H1 (cell line): ENCODE results near the gene TNS1. TPM values are rescaled to one million over a fixed set of nuclear protein-coding genes. Genes with fewer than 3 reads are reported as not detected.

ENCODE experiments used
- CTCF ChIA-PET: fragments of 300-600 bp; sonication (Branson Sonifier 250); formaldehyde crosslinking; loops from one replicate; lab custom pipeline; 2021; ENCODE audit not compliant: partially characterized antibody; lab: Charles Lee
- POLR2A ChIA-PET: fragments of 300-600 bp; sonication (Branson Sonifier 250); formaldehyde crosslinking; loops from one replicate; lab custom pipeline; 2021; ENCODE audit warnings: inconsistent platforms; ENCODE audit not compliant: partially characterized antibody; lab: Charles Lee
- DNase-seq, 2 experiments: peaks; one replicate each; pipeline versions ENCODE4 v3.0.0 to v3.0.0-alpha.2; 2010 to 2022; ENCODE audit warnings: low spot score in 2 of 2, low read depth in 1 of 2, mixed read lengths in 1 of 2
- FAIRE-seq: peaks from 2 replicates; lab custom pipeline; 2011; peaks lifted over from hg19 to GRCh38; lab: Jason Lieb, UNC
- H2AFZ ChIP-seq: 2 replicates; pipeline ENCODE4 v1.8.1; 2012; ENCODE audit warnings: low read length, inconsistent platforms
- H2AK5ac ChIP-seq: 2 replicates; pipeline ENCODE4 v1.6.1; 2013; ENCODE audit warnings: low read depth, low read length
- H2BK120ac ChIP-seq: replicated peaks from 2 replicates; pipeline ENCODE3; 2013; ENCODE audit warnings: low read depth, low read length, inconsistent platforms
- H2BK12ac ChIP-seq: 2 replicates; pipeline ENCODE4 v1.6.1; 2013; ENCODE audit warnings: low read depth, low read length
- H2BK15ac ChIP-seq: 2 replicates; pipeline ENCODE4 v1.6.1; 2013; ENCODE audit warnings: low read length
- H2BK20ac ChIP-seq: 2 replicates; pipeline ENCODE4 v1.6.1; 2013; ENCODE audit warnings: low read length
- H2BK5ac ChIP-seq: 2 replicates; pipeline ENCODE4 v1.6.1; 2013; ENCODE audit warnings: low read depth, low read length
- H3K14ac ChIP-seq: 2 replicates; pipeline ENCODE4 v1.6.1; 2013; ENCODE audit warnings: inconsistent platforms; ENCODE audit not compliant: insufficient read length
- H3K18ac ChIP-seq: 2 replicates; pipeline ENCODE4 v1.6.1; 2013; ENCODE audit warnings: low read length; ENCODE audit errors: extremely low read depth
- H3K23ac ChIP-seq: 2 replicates; pipeline ENCODE4 v1.6.1; 2013; ENCODE audit warnings: inconsistent platforms; ENCODE audit not compliant: insufficient read length
- H3K23me2 ChIP-seq: 2 replicates; pipeline ENCODE4 v1.6.1; 2013; ENCODE audit warnings: low read depth, low read length
- H3K27ac ChIP-seq: 2 replicates; pipeline ENCODE4 v1.6.1; 2011; ENCODE audit warnings: low read depth, low read length, inconsistent platforms
- H3K27me3 ChIP-seq, 4 experiments: replicated peaks in 1 of 4; 1 replicate in 1 of 4; 2 replicates in 3 of 4; pipeline versions ENCODE4 v1.6.1 to v1.8.1; 2011 to 2013; ENCODE audit warnings: low read length in 3 of 4, mild to moderate bottlenecking in 3 of 4, inconsistent platforms in 2 of 4, mixed read lengths in 2 of 4, moderate library complexity in 1 of 4; ENCODE audit not compliant: control insufficient read depth in 3 of 4, insufficient read depth in 3 of 4; ENCODE audit errors: extremely low read depth in 1 of 4
- H3K36me3 ChIP-seq, 4 experiments: 2 replicates each; pipeline versions ENCODE4 v1.6.1 to v1.8.1; 2011 to 2013; ENCODE audit warnings: mild to moderate bottlenecking in 4 of 4, low read length in 3 of 4, moderate library complexity in 2 of 4, control low read depth in 1 of 4, inconsistent platforms in 1 of 4; ENCODE audit not compliant: insufficient read depth in 4 of 4, control insufficient read depth in 2 of 4
- H3K4ac ChIP-seq: replicated peaks from 2 replicates; pipeline ENCODE3; 2013; ENCODE audit warnings: low read length, low read depth, mixed read lengths, inconsistent platforms; ENCODE audit not compliant: insufficient read length
- H3K4me1 ChIP-seq, 4 experiments: replicated peaks in 1 of 4; 1 replicate in 1 of 4; 2 replicates in 3 of 4; pipeline versions ENCODE4 v1.6.1 to v1.8.1; 2011 to 2013; ENCODE audit warnings: low read length in 3 of 4, inconsistent platforms in 2 of 4, mixed read lengths in 1 of 4; ENCODE audit not compliant: insufficient read depth in 4 of 4, control insufficient read depth in 3 of 4
- H3K4me2 ChIP-seq, 2 experiments: 2 replicates each; pipeline versions ENCODE4 v1.6.1 to v1.8.1; 2011 to 2013; ENCODE audit warnings: low read depth in 2 of 2, low read length in 2 of 2, control low read depth in 1 of 2, inconsistent platforms in 1 of 2, mild to moderate bottlenecking in 1 of 2; ENCODE audit not compliant: insufficient read depth in 1 of 2
- H3K4me3 ChIP-seq, 4 experiments: fragments of 200-600, 300-600 bp in 1 of 4; sonication (generic), shearing (Covaris generic), sonication (Bioruptor Twin) in 1 of 4; 2 replicates each; pipeline versions ENCODE4 v1.5.1 to v1.8.1; 2011 to 2016; ENCODE audit warnings: low read length in 4 of 4, low read depth in 3 of 4, control low read depth in 2 of 4, inconsistent platforms in 2 of 4, mild to moderate bottlenecking in 2 of 4, mixed read lengths in 1 of 4, moderate library complexity in 1 of 4; ENCODE audit not compliant: insufficient read depth in 2 of 4; ENCODE audit errors: extremely low read depth in 1 of 4
- H3K56ac ChIP-seq: replicated peaks from 2 replicates; pipeline ENCODE3; 2013; ENCODE audit warnings: low read depth, mild to moderate bottlenecking, mixed read lengths, low read length, inconsistent platforms; ENCODE audit not compliant: insufficient read length
- H3K79me1 ChIP-seq: 2 replicates; pipeline ENCODE4 v1.6.1; 2013; ENCODE audit warnings: low read depth, low read length, control low read depth
- H3K79me2 ChIP-seq, 2 experiments: 2 replicates each; pipeline versions ENCODE4 v1.6.1 to v1.8.1; 2012 to 2013; ENCODE audit warnings: low read length in 2 of 2, mild to moderate bottlenecking in 2 of 2, inconsistent platforms in 1 of 2; ENCODE audit not compliant: insufficient read depth in 2 of 2, control insufficient read depth in 1 of 2
- H3K9ac ChIP-seq, 4 experiments: replicated peaks in 1 of 4; 1 replicate in 1 of 4; 2 replicates in 3 of 4; pipeline versions ENCODE4 v1.6.1 to v1.8.1; 2011 to 2013; ENCODE audit warnings: low read depth in 3 of 4, low read length in 3 of 4, control low read depth in 2 of 4, mild to moderate bottlenecking in 2 of 4, moderate library complexity in 2 of 4, inconsistent platforms in 1 of 4; ENCODE audit errors: extremely low read depth in 1 of 4
- H3K9me3 ChIP-seq, 2 experiments: 2 replicates each; pipeline versions ENCODE4 v1.6.1 to v1.8.1; 2012 to 2013; ENCODE audit warnings: mild to moderate bottlenecking in 2 of 2, moderate library complexity in 2 of 2, control low read depth in 1 of 2, inconsistent platforms in 1 of 2, low read depth in 1 of 2, low read length in 1 of 2, mixed read lengths in 1 of 2; ENCODE audit not compliant: insufficient read depth in 2 of 2
- H4K20me1 ChIP-seq, 2 experiments: replicated peaks in 1 of 2; 2 replicates each; pipeline versions ENCODE3 to v1.8.1; 2011 to 2013; ENCODE audit warnings: inconsistent platforms in 2 of 2, low read length in 2 of 2, mild to moderate bottlenecking in 1 of 2; ENCODE audit not compliant: insufficient read depth in 2 of 2, control insufficient read depth in 1 of 2
- H4K5ac ChIP-seq: 2 replicates; pipeline ENCODE4 v1.6.1; 2013; ENCODE audit warnings: low read length, low read depth, mixed read lengths, inconsistent platforms; ENCODE audit not compliant: insufficient read length
- H4K8ac ChIP-seq: 2 replicates; pipeline ENCODE4 v1.8.0; 2013; ENCODE audit warnings: mild to moderate bottlenecking, moderate library complexity, low read length, inconsistent platforms; ENCODE audit not compliant: insufficient read depth; ENCODE audit errors: extremely low read depth
- H4K91ac ChIP-seq: replicated peaks from 2 replicates; pipeline ENCODE3; 2013; ENCODE audit warnings: low read length, mixed read lengths, inconsistent platforms; ENCODE audit not compliant: insufficient read length
- JUN ChIP-seq: IDR thresholded peaks from 2 replicates; pipeline ENCODE4 v1.6.1; 2011; ENCODE audit warnings: low read depth, mild to moderate bottlenecking, improper control_type of control experiment, low read length
- KDM4A ChIP-seq: IDR thresholded peaks from one replicate; pipeline ENCODE4 v1.7.1; 2012; ENCODE audit warnings: low read depth, mild to moderate bottlenecking, moderate library complexity, low read length, inconsistent platforms; ENCODE audit not compliant: severe bottlenecking
- RFX5 ChIP-seq: IDR thresholded peaks from 2 replicates; pipeline ENCODE4 v1.6.1; 2011; ENCODE audit warnings: low read depth, low read length, improper control_type of control experiment, borderline replicate concordance
- TEAD4 ChIP-seq: IDR thresholded peaks from 2 replicates; pipeline ENCODE4 v1.6.1; 2012; ENCODE audit warnings: low read depth, low read length, inconsistent platforms, mixed read lengths
- WGBS, 2 experiments: shearing (Covaris generic) in 1 of 2; methylation state at CpG; one replicate each; pipeline versions ENCODE4 v1.1.6 to v1.1.7; 2013 to 2015; ENCODE audit warnings: low lambda C conversion rate in 2 of 2, mixed read lengths in 2 of 2, inconsistent platforms in 1 of 2, low coverage in 1 of 2, missing lambda C conversion rate in 1 of 2; ENCODE audit not compliant: insufficient replicate concordance in 2 of 2, insufficient coverage in 1 of 2, insufficient read length in 1 of 2; ENCODE audit errors: extremely low coverage in 1 of 2, missing lambda C conversion rate in 1 of 2; 5-methylcytosine and 5-hydroxymethylcytosine counted together
- polyA plus RNA-seq, 7 experiments: library from polyadenylated mRNA; depleted of rRNA in 3 of 7; stranded (reverse) in 5 of 7; unstranded in 2 of 7; fragments of >200 nt in 5 of 7; fragments of 200-250 nt in 2 of 7; gene quantifications; 1 replicate in 5 of 7; 2 replicates in 1 of 7; 4 replicates in 1 of 7; pipeline versions ENCODE4 v1.2.1 to v1.2.3, GENCODE V29; 2011 to 2013; ENCODE audit warnings: missing spikeins in 2 of 7, mixed read lengths in 2 of 7
- total RNA-seq: library from RNA; stranded (reverse); fragmentation: NEBNext Ultra II Directional; extraction: Animal tissue kit (Norgen Biotek cat#: 25700); gene quantifications from 2 replicates; pipeline ENCODE4 v1.2.1, GENCODE V29; 2021

The TNS1 gene
- total and polyA plus RNA-seq, 2 of the 8 experiments (the other 6 are each of a cell fraction or from before 2014, with no cell fraction given): 1.5 to 5.1 TPM

DNA sequence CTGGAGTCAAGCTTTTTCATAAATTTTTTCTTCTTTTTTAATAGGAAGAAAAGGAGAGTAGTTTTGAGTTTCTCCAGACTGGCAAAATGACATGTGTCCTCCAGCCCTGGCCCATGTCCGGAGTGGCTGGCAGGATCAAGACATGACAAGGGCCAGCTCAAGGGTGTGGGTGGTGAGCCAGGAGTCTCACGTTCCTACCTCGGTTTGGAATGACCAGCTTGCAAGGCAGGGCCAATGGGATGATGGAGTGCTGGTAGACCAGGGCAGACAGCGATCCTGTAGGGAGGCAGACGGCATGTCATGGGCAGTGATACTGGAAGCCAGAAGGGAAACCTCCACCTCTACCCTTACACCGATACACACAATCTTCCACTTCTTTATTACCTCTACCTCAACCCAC, 190.6 kb downstream of the TNS1 start:
- H2BK15ac ChIP-seq: no peak overlapping the region
- DNase-seq: no peak
- no peaks in the 10 kb centered on the region for H3K79me1 ChIP-seq
- POLR2A ChIA-PET: interaction anchor here (1.5 kb wide), 1 partner anchor 15 kb away, joined by 3 read pairs; no protein-coding TSS in a partner anchor
- H2BK120ac ChIP-seq: no peak overlapping the region
- H3K23ac ChIP-seq: no peak overlapping the region
- H3K56ac ChIP-seq: no peak overlapping the region
- TF ChIP-seq RFX5 (no peak), KDM4A (no peak), JUN (no peak), TEAD4 (no peak)
- TF ChIP-seq, all 59 proteins: peak for 0
- no peak overlapping the region for H4K8ac ChIP-seq
- H2BK5ac ChIP-seq: no peak overlapping the region
- no peak overlapping the region for H3K4ac ChIP-seq
- H3K4me3 ChIP-seq: no peak overlapping the region
- peaks cover 4% of the 10 kb centered on the region; the same call in 1 of the 2 replicates for H3K23me2 ChIP-seq
- no peak overlapping the region for H2AK5ac ChIP-seq
- no peak overlapping the region for H3K18ac ChIP-seq
- H3K14ac ChIP-seq: no peak overlapping the region
- no peak overlapping the region for H2BK12ac ChIP-seq
- H4K91ac ChIP-seq: no peak overlapping the region
- CTCF ChIA-PET: interaction anchor here (0.6 to 30.4 kb wide), 15 partner anchors 9 to 181 kb away, joined by 3 to 759 read pairs (median 4); no protein-coding TSS in a partner anchor
- no peaks in the 10 kb centered on the region for H4K20me1 ChIP-seq
- no peak overlapping the region for H3K27ac ChIP-seq
- 94% methylated on average over 6 of the region's 6 CpGs; no CpG with 5 or more reads in 1 of the 2 experiments for WGBS, 2 experiments
- H2BK20ac ChIP-seq: no peak overlapping the region
- no peak overlapping the region for H3K9ac ChIP-seq
- H3K36me3 ChIP-seq: no peaks in the 10 kb centered on the region
- H2AFZ ChIP-seq: no peak overlapping the region
- H3K27me3 ChIP-seq: no peaks in the 10 kb centered on the region
- no peaks in the 10 kb centered on the region for H3K79me2 ChIP-seq
- no peak overlapping the region for H4K5ac ChIP-seq
- H3K4me2 ChIP-seq: no peak overlapping the region
- FAIRE-seq: no peak
- no peaks in the 10 kb centered on the region for H3K9me3 ChIP-seq
- no peaks in the 10 kb centered on the region for H3K4me1 ChIP-seq
